Karpas-422 (cell line): Measurements from ENCODE around the gene AMACR. TPM values are rescaled to one million over a fixed set of nuclear protein-coding genes. Genes with fewer than 3 reads are reported as not detected.

ENCODE experiments used
- DNase-seq: peaks from one replicate; pipeline ENCODE4 v3.0.0-alpha.2; 2015
- H2AFZ ChIP-seq: fragments of 200-600 bp; sonication (generic); 2 replicates; pipeline ENCODE4 v1.6.1; 2014; ENCODE audit warnings: antibody characterized with exemption, low read length, mixed read lengths
- H3K27ac ChIP-seq: fragments of 200-600 bp; sonication (generic); 2 replicates; pipeline ENCODE4 v1.5.1; 2014; ENCODE audit warnings: mild to moderate bottlenecking, low read length, moderate library complexity
- H3K27me3 ChIP-seq: fragments of 200-600 bp; sonication (generic); 2 replicates; pipeline ENCODE4 v1.6.1; 2014; ENCODE audit warnings: low read length, mixed read lengths
- H3K36me3 ChIP-seq: fragments of 200-600 bp; sonication (generic); 2 replicates; pipeline ENCODE4 v1.6.1; 2014; ENCODE audit warnings: low read length, mixed read lengths; ENCODE audit not compliant: insufficient read depth
- H3K4me1 ChIP-seq: fragments of 200-600 bp; sonication (generic); 2 replicates; pipeline ENCODE4 v1.6.1; 2014; ENCODE audit warnings: mild to moderate bottlenecking, low read length, mixed read lengths
- H3K4me2 ChIP-seq: fragments of 200-600 bp; sonication (generic); 2 replicates; pipeline ENCODE4 v1.6.1; 2014; ENCODE audit warnings: low read length, low read depth, mild to moderate bottlenecking; ENCODE audit not compliant: poor library complexity, severe bottlenecking
- H3K4me3 ChIP-seq: fragments of 200-600 bp; sonication (generic); 2 replicates; pipeline ENCODE4 v1.5.1; 2014; ENCODE audit warnings: mild to moderate bottlenecking, antibody characterized with exemption, low read length, mixed read lengths
- H3K79me2 ChIP-seq: fragments of 200-600 bp; sonication (generic); 2 replicates; pipeline ENCODE4 v1.6.1; 2014; ENCODE audit warnings: mild to moderate bottlenecking, low read length, mixed read lengths
- H3K9ac ChIP-seq: fragments of 200-600 bp; sonication (generic); 2 replicates; pipeline ENCODE4 v1.6.0; 2014; ENCODE audit warnings: low read length
- H3K9me2 ChIP-seq: fragments of 200-600 bp; sonication (generic), shearing (Covaris generic); replicated peaks from 2 replicates; pipeline ENCODE4 v1.6.0; 2014; ENCODE audit warnings: mild to moderate bottlenecking, low read length, moderate library complexity; ENCODE audit not compliant: insufficient read depth
- H3K9me3 ChIP-seq: fragments of 300-700, 200-600 bp; sonication (generic); 2 replicates; pipeline ENCODE4 v1.6.1; 2014; ENCODE audit warnings: low read length, mixed read lengths
- H4K20me1 ChIP-seq: fragments of 200-600 bp; sonication (generic); 2 replicates; pipeline ENCODE4 v1.6.1; 2014; ENCODE audit warnings: mild to moderate bottlenecking, antibody characterized with exemption, low read length, low read depth; ENCODE audit not compliant: insufficient read depth
- total RNA-seq: library from RNA; depleted of rRNA; stranded (reverse); fragments of >200 nt; shearing (Covaris generic); gene quantifications from 2 replicates; pipeline ENCODE4 v1.2.3, GENCODE V29; 2014; ENCODE audit warnings: low replicate concordance; rRNA removed

Gene AMACR
- 5.4 and 10.5 TPM in 2 replicates for total RNA-seq

GRCh38 chr5:34007621-34008600, at the start of gene AMACR:
TSS of gene AMACR (minus strand) at chr5:34008050. CDS start at chr5:34008019, 31 bp downstream.
- peaks cover 7% of the 10 kb centered on the region; the same call in 1 of the 2 replicates for H3K36me3 ChIP-seq
- no peaks in the 10 kb centered on the region for H3K9me2 ChIP-seq
- peak within 1 kb of the TSS; percentile 91 for H3K9ac ChIP-seq
- H3K4me2 ChIP-seq, result peak within 1 kb of the TSS; percentile 80
- no peaks in the 10 kb centered on the region for H3K27me3 ChIP-seq
- peak within 1 kb of the TSS; percentile 82 for H3K27ac ChIP-seq
- DNase-seq, result peak; percentile 96
- H3K9me3 ChIP-seq, result no peaks in the 10 kb centered on the region
- H3K4me3 ChIP-seq, result peak within 1 kb of the TSS; percentile 76
- peaks cover 17% of the 10 kb centered on the region for H3K79me2 ChIP-seq
- H4K20me1 ChIP-seq, result no peaks in the 10 kb centered on the region
- peak within 1 kb of the TSS; percentile 90; the same call in 1 of the 2 replicates for H2AFZ ChIP-seq
- H3K4me1 ChIP-seq, result peaks cover 34% of the 10 kb centered on the region

- DNase-seq, result no peak
- no peak overlapping the region for H3K27ac ChIP-seq
- no peaks in the 10 kb centered on the region for H3K9me3 ChIP-seq
- no peaks in the 10 kb centered on the region for H3K79me2 ChIP-seq
- no peaks in the 10 kb centered on the region for H3K9me2 ChIP-seq
- H3K4me3 ChIP-seq, result no peak overlapping the region
- no peaks in the 10 kb centered on the region for H4K20me1 ChIP-seq
- H2AFZ ChIP-seq, result no peak overlapping the region
- no peaks in the 10 kb centered on the region for H3K4me1 ChIP-seq
- no peak overlapping the region for H3K9ac ChIP-seq
- no peak overlapping the region for H3K4me2 ChIP-seq
- no peaks in the 10 kb centered on the region for H3K36me3 ChIP-seq
- no peaks in the 10 kb centered on the region for H3K27me3 ChIP-seq
Measured at GRCh38 chr5:34057569-34057968, 49.7 kb upstream of the AMACR start.

GRCh38 chr5:34057118-34057517, 49.3 kb upstream of the AMACR start:
- no peak for DNase-seq
- no peak overlapping the region for H3K27ac ChIP-seq
- no peaks in the 10 kb centered on the region for H3K79me2 ChIP-seq
- H3K36me3 ChIP-seq, result no peaks in the 10 kb centered on the region
- no peaks in the 10 kb centered on the region; the same call in 1 of the 2 replicates for H3K9me2 ChIP-seq
- no peaks in the 10 kb centered on the region for H3K9me3 ChIP-seq
- H4K20me1 ChIP-seq, result no peaks in the 10 kb centered on the region
- H3K4me1 ChIP-seq, result no peaks in the 10 kb centered on the region
- H3K4me3 ChIP-seq, result no peak overlapping the region
- no peak overlapping the region for H3K4me2 ChIP-seq
- no peak overlapping the region for H2AFZ ChIP-seq
- no peaks in the 10 kb centered on the region for H3K27me3 ChIP-seq
- no peak overlapping the region for H3K9ac ChIP-seq

GRCh38 chr5:34055667-34056066, 47.8 kb upstream of the AMACR start:
- Histone ChIP-seq H3K4me3 (no peak overlapping the region), H3K9me3 (no peaks in the 10 kb centered on the region), H3K4me2 (no peak overlapping the region), H3K36me3 (no peaks in the 10 kb centered on the region), H2AFZ (no peak overlapping the region), H3K9ac (no peak overlapping the region), H3K9me2 (no peaks in the 10 kb centered on the region; the same call in 1 of the 2 replicates), H3K27ac (no peak overlapping the region), H3K79me2 (no peaks in the 10 kb centered on the region), H3K4me1 (no peaks in the 10 kb centered on the region), H3K27me3 (no peaks in the 10 kb centered on the region), H4K20me1 (no peaks in the 10 kb centered on the region)
- no peak for DNase-seq

- no peak overlapping the region for H3K27ac ChIP-seq
- no peak overlapping the region for H2AFZ ChIP-seq
- no peak for DNase-seq
- H3K4me2 ChIP-seq, result no peak overlapping the region
- H3K9ac ChIP-seq, result no peak overlapping the region
- H3K9me2 ChIP-seq, result no peaks in the 10 kb centered on the region; the same call in 1 of the 2 replicates
- no peaks in the 10 kb centered on the region for H3K9me3 ChIP-seq
- H3K27me3 ChIP-seq, result no peaks in the 10 kb centered on the region
- no peaks in the 10 kb centered on the region for H4K20me1 ChIP-seq
- H3K36me3 ChIP-seq, result no peaks in the 10 kb centered on the region
- H3K4me1 ChIP-seq, result no peaks in the 10 kb centered on the region
- no peaks in the 10 kb centered on the region for H3K79me2 ChIP-seq
- no peak overlapping the region for H3K4me3 ChIP-seq
Measured at GRCh38 chr5:34054400-34054729, 46.5 kb upstream of the AMACR start.

GRCh38 chr5:34053571-34054399, 45.9 kb upstream of the AMACR start:
- no peak overlapping the region for H3K27ac ChIP-seq
- H3K9ac ChIP-seq, result no peak overlapping the region
- H3K79me2 ChIP-seq, result no peaks in the 10 kb centered on the region
- no peak overlapping the region for H2AFZ ChIP-seq
- no peaks in the 10 kb centered on the region for H4K20me1 ChIP-seq
- H3K9me2 ChIP-seq, result no peaks in the 10 kb centered on the region; the same call in 1 of the 2 replicates
- no peak overlapping the region for H3K4me2 ChIP-seq
- no peak overlapping the region for H3K4me3 ChIP-seq
- H3K27me3 ChIP-seq, result no peaks in the 10 kb centered on the region
- H3K36me3 ChIP-seq, result no peaks in the 10 kb centered on the region
- DNase-seq, result no peak
- no peaks in the 10 kb centered on the region for H3K4me1 ChIP-seq
- no peaks in the 10 kb centered on the region for H3K9me3 ChIP-seq

GRCh38 chr5:34053133-34053532, 45.3 kb upstream of the AMACR start:
- no peaks in the 10 kb centered on the region for H3K4me1 ChIP-seq
- H3K36me3 ChIP-seq, result no peaks in the 10 kb centered on the region
- no peaks in the 10 kb centered on the region for H3K9me3 ChIP-seq
- H3K27me3 ChIP-seq, result no peaks in the 10 kb centered on the region
- H2AFZ ChIP-seq, result no peak overlapping the region
- no peaks in the 10 kb centered on the region for H4K20me1 ChIP-seq
- H3K4me2 ChIP-seq, result no peak overlapping the region
- no peak for DNase-seq
- no peak overlapping the region for H3K27ac ChIP-seq
- H3K9me2 ChIP-seq, result no peaks in the 10 kb centered on the region; the same call in 1 of the 2 replicates
- no peak overlapping the region for H3K4me3 ChIP-seq
- H3K9ac ChIP-seq, result no peak overlapping the region
- H3K79me2 ChIP-seq, result no peaks in the 10 kb centered on the region
